ENCODE results near the gene ATP2C2.
"Not testable (repeated sequence)": the region's sequence is repeated elsewhere in the genome, so short reads cannot be mapped to it uniquely, and the experiment has no call there.

Gene ATP2C2

GRCh38 chr16:84341528-84342295 is 26.6 kb upstream of the ATP2C2 start:
- no peak for DNase-seq

- not testable (repeated sequence) for DNase-seq
Observed at GRCh38 chr16:84343800-84344199, 24.5 kb upstream of the ATP2C2 start.

- no peak for DNase-seq
Observed at GRCh38 chr16:84344781-84345180, 23.6 kb upstream of the ATP2C2 start.

- DNase-seq = no peak
Observed at GRCh38 chr16:84347161-84347560, 21.2 kb upstream of the ATP2C2 start.

GRCh38 chr16:84348386-84348888 is 19.9 kb upstream of the ATP2C2 start:
- no peak for DNase-seq

GRCh38 chr16:84349862-84350684 is 18.3 kb upstream of the ATP2C2 start:
- no peak for DNase-seq

GRCh38 chr16:84350685-84351400 is 17.5 kb upstream of the ATP2C2 start:
- DNase-seq = no peak

GRCh38 chr16:84351630-84352029 is 16.7 kb upstream of the ATP2C2 start:
- no peak for DNase-seq

- DNase-seq = no peak
Observed at GRCh38 chr16:84354306-84354705, 14.0 kb upstream of the ATP2C2 start.

GRCh38 chr16:84355149-84355548 is 13.2 kb upstream of the ATP2C2 start:
- no peak for DNase-seq

GRCh38 chr16:84356176-84356575 is 12.2 kb upstream of the ATP2C2 start:
- no peak for DNase-seq

GRCh38 chr16:84356591-84357116 is 11.7 kb upstream of the ATP2C2 start:
- DNase-seq = no peak

- no peak for DNase-seq
Observed at GRCh38 chr16:84357191-84357651, 11.1 kb upstream of the ATP2C2 start.

GRCh38 chr16:84358601-84359295 is 9.6 kb upstream of the ATP2C2 start:
- no peak for DNase-seq

GRCh38 chr16:84359326-84359725 is 9.0 kb upstream of the ATP2C2 start:
- no peak for DNase-seq

- peak; percentile 12 for DNase-seq
Observed at GRCh38 chr16:84360170-84360569, 8.2 kb upstream of the ATP2C2 start.

- no peak for DNase-seq
Observed at GRCh38 chr16:84360748-84361147, 7.6 kb upstream of the ATP2C2 start.

- DNase-seq = no peak
Observed at GRCh38 chr16:84361546-84361945, 6.8 kb upstream of the ATP2C2 start.

- DNase-seq = no peak
Observed at GRCh38 chr16:84362471-84362941, 5.8 kb upstream of the ATP2C2 start.

- DNase-seq = no peak
Observed at GRCh38 chr16:84366208-84366607, 2.1 kb upstream of the ATP2C2 start.

GRCh38 chr16:84367297-84367680 is 1.0 kb upstream of the ATP2C2 start:
- no peak for DNase-seq

GRCh38 chr16:84367750-84368307 is 509 bp upstream of the ATP2C2 start:
- DNase-seq = no peak

Measured in CD4-positive, alpha-beta T cell treated with Interleukin-21 for 1 hour (primary cell).